GM23338 (cell line): ENCODE data around the gene DTD1.

Experiments
- CREB1 ChIP-seq: fragments of 250-450 bp; sonication (Bioruptor Pico); IDR thresholded peaks from 2 replicates; pipeline ENCODE4 v1.5.0; 2020; ENCODE audit warnings: low read depth, mild to moderate bottlenecking, moderate library complexity
- CTCF ChIP-seq, 2 experiments: fragments of 200-600 bp in 1 of 2; sonication (generic) in 1 of 2; conservative IDR thresholded peaks; 2 replicates each; pipeline versions ENCODE4 v1.5.1 to v1.6.1; 2016 to 2017; ENCODE audit warnings: antibody characterized with exemption in 2 of 2, low read depth in 2 of 2, mild to moderate bottlenecking in 2 of 2, moderate library complexity in 1 of 2
- EZH2 ChIP-seq: fragments of 200-600 bp; sonication (generic); IDR thresholded peaks from one replicate; pipeline ENCODE4 v1.8.0; 2017; ENCODE audit warnings: antibody characterized with exemption, mild to moderate bottlenecking, low read depth; ENCODE audit not compliant: unreplicated experiment
- EZH2phosphoT487 ChIP-seq: fragments of 200-600 bp; sonication (generic); IDR thresholded peaks from one replicate; pipeline ENCODE4 v1.8.1; 2018; ENCODE audit warnings: antibody characterized with exemption; ENCODE audit not compliant: unreplicated experiment
- POLR2AphosphoS5 ChIP-seq: IDR thresholded peaks from 2 replicates; pipeline ENCODE4 v1.6.1; 2016; ENCODE audit warnings: antibody characterized with exemption, low read depth
- STAT1 ChIP-seq: IDR thresholded peaks from one replicate; pipeline ENCODE4 v1.6.1; 2016; ENCODE audit warnings: antibody characterized with exemption; ENCODE audit not compliant: unreplicated experiment
- TF ChIP-seq, protein P1 (sequence below): IDR thresholded peaks from one replicate; pipeline ENCODE4 v1.6.1; 2018; ENCODE audit warnings: antibody characterized with exemption; ENCODE audit not compliant: unreplicated experiment
- TF ChIP-seq, protein P2 (sequence below): IDR thresholded peaks from 2 replicates; pipeline ENCODE4 v1.6.1; 2016; ENCODE audit warnings: antibody characterized with exemption

GRCh38 chr20:18727032-18727508 is 139.2 kb downstream of the DTD1 start:
- TF ChIP-seq CREB1 (CRISPR knock-in tag) (no peak), CTCF (conservative IDR thresholded peaks at IDR 0.05; ENCODE audit: low read depth in 2 of 2) (no peak), EZH2phosphoT487 (no peak), EZH2 (no peak), STAT1 (no peak), POLR2AphosphoS5 (no peak)
- TF ChIP-seq, protein P1, sequence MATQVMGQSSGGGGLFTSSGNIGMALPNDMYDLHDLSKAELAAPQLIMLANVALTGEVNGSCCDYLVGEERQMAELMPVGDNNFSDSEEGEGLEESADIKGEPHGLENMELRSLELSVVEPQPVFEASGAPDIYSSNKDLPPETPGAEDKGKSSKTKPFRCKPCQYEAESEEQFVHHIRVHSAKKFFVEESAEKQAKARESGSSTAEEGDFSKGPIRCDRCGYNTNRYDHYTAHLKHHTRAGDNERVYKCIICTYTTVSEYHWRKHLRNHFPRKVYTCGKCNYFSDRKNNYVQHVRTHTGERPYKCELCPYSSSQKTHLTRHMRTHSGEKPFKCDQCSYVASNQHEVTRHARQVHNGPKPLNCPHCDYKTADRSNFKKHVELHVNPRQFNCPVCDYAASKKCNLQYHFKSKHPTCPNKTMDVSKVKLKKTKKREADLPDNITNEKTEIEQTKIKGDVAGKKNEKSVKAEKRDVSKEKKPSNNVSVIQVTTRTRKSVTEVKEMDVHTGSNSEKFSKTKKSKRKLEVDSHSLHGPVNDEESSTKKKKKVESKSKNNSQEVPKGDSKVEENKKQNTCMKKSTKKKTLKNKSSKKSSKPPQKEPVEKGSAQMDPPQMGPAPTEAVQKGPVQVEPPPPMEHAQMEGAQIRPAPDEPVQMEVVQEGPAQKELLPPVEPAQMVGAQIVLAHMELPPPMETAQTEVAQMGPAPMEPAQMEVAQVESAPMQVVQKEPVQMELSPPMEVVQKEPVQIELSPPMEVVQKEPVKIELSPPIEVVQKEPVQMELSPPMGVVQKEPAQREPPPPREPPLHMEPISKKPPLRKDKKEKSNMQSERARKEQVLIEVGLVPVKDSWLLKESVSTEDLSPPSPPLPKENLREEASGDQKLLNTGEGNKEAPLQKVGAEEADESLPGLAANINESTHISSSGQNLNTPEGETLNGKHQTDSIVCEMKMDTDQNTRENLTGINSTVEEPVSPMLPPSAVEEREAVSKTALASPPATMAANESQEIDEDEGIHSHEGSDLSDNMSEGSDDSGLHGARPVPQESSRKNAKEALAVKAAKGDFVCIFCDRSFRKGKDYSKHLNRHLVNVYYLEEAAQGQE = no peak
- TF ChIP-seq, protein P2, sequence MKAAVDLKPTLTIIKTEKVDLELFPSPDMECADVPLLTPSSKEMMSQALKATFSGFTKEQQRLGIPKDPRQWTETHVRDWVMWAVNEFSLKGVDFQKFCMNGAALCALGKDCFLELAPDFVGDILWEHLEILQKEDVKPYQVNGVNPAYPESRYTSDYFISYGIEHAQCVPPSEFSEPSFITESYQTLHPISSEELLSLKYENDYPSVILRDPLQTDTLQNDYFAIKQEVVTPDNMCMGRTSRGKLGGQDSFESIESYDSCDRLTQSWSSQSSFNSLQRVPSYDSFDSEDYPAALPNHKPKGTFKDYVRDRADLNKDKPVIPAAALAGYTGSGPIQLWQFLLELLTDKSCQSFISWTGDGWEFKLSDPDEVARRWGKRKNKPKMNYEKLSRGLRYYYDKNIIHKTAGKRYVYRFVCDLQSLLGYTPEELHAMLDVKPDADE = no peak
